T-cell (primary cell): Measurements from ENCODE around the gene MSMP. TPM values are rescaled to one million over a fixed set of nuclear protein-coding genes. Genes with fewer than 3 reads are reported as not detected.
A peak's percentile ranks its signal among the peaks of the same experiment; 100 is the strongest.

ENCODE experiments used
- ATAC-seq, 4 experiments: fragments of 200-7000 bp in 3 of 4; fragments of 150-1000 bp in 1 of 4; cut with Tn5 transposase; replicated peaks in 1 of 4; 1 replicate in 3 of 4; 2 replicates in 1 of 4; pipeline ENCODE4 v1.10.0; 2021; ENCODE audit warnings: moderate library complexity in 3 of 4, mild to moderate bottlenecking in 2 of 4, moderate number of reproducible peaks in 1 of 4
- CTCF ChIA-PET, 2 donors: fragments of 300-600 bp; sonication (Branson Sonifier 250); formaldehyde crosslinking; loops; one replicate each; lab custom pipeline; 2022; ENCODE audit warnings: antibody characterized with exemption in 2 of 2; lab: Charles Lee
- POLR2A ChIA-PET, 2 donors: fragments of 300-600 bp; sonication (Branson Sonifier 250); formaldehyde crosslinking; loops; one replicate each; lab custom pipeline; 2022; ENCODE audit warnings: antibody characterized with exemption in 2 of 2; lab: Charles Lee
- DNase-seq, 35 experiments: peaks; one replicate each; pipeline versions ENCODE4 v3.0.0 to v3.0.0-alpha.2; 2013 to 2023
- H3K27ac ChIP-seq: one replicate; pipeline ENCODE4 v1.5.1; 2013; ENCODE audit warnings: low read length
- H3K27me3 ChIP-seq, 2 experiments: replicated peaks in 1 of 2; 1 replicate in 1 of 2; 2 replicates in 1 of 2; pipeline versions ENCODE4 v1.6.1 to v1.7.0; 2013; ENCODE audit warnings: low read length in 1 of 2, mixed read lengths in 1 of 2; ENCODE audit not compliant: control insufficient read depth in 2 of 2, insufficient read depth in 2 of 2; ENCODE audit errors: extremely low read depth in 1 of 2
- H3K36me3 ChIP-seq, 2 donors: 1 replicate in 1 of 2; 2 replicates in 1 of 2; pipeline versions ENCODE4 v1.6.1 to v1.7.0; 2013; ENCODE audit warnings: low read length in 1 of 2; ENCODE audit not compliant: control insufficient read depth in 2 of 2, insufficient read depth in 1 of 2; ENCODE audit errors: extremely low read depth in 1 of 2
- H3K4me1 ChIP-seq, 2 experiments: 1 replicate in 1 of 2; 2 replicates in 1 of 2; pipeline versions ENCODE4 v1.6.1 to v1.7.0; 2013; ENCODE audit warnings: low read length in 2 of 2, mixed read lengths in 1 of 2; ENCODE audit not compliant: insufficient read depth in 2 of 2, control insufficient read depth in 1 of 2; ENCODE audit errors: extremely low read depth in 1 of 2
- H3K4me3 ChIP-seq, 2 donors: 1 replicate in 1 of 2; 2 replicates in 1 of 2; pipeline versions ENCODE4 v1.5.1 to v1.7.0; 2013; ENCODE audit warnings: mild to moderate bottlenecking in 2 of 2, low read length in 1 of 2, moderate library complexity in 1 of 2; ENCODE audit not compliant: control insufficient read depth in 1 of 2; ENCODE audit errors: extremely low read depth in 1 of 2
- H3K9me3 ChIP-seq: 2 replicates; pipeline ENCODE4 v1.7.0; 2013
- H3K27ac Mint-ChIP-seq, 2 donors: one replicate each; pipeline ENCODE4 v1.8.0; 2020 to 2021; ENCODE audit warnings: mild to moderate bottlenecking in 2 of 2, mixed read lengths in 2 of 2
- H3K27me3 Mint-ChIP-seq, 2 donors: one replicate each; pipeline ENCODE4 v1.8.0; 2021 to 2022; ENCODE audit warnings: mixed read lengths in 2 of 2
- H3K36me3 Mint-ChIP-seq: one replicate; pipeline ENCODE4 v1.8.0; 2021; ENCODE audit warnings: mixed read lengths
- H3K4me1 Mint-ChIP-seq, 3 donors: one replicate each; pipeline ENCODE4 v1.8.0; 2020 to 2022; ENCODE audit warnings: mixed read lengths in 3 of 3, mild to moderate bottlenecking in 1 of 3
- H3K4me3 Mint-ChIP-seq, 3 donors: one replicate each; pipeline ENCODE4 v1.8.0; 2020 to 2022; ENCODE audit warnings: mild to moderate bottlenecking in 3 of 3, mixed read lengths in 3 of 3, moderate library complexity in 3 of 3
- H3K9me3 Mint-ChIP-seq, 3 donors: one replicate each; pipeline ENCODE4 v1.8.0; 2020 to 2022; ENCODE audit warnings: mixed read lengths in 3 of 3
- WGBS: methylation state at CpG from one replicate; pipeline ENCODE4 v1.1.5; 2013; ENCODE audit warnings: missing lambda C conversion rate; ENCODE audit not compliant: insufficient coverage; 5-methylcytosine and 5-hydroxymethylcytosine counted together
- total RNA-seq, 35 experiments: library from RNA in 6 of 35; stranded (reverse) in 6 of 35; fragments of 120-200 nt in 1 of 35; gene quantifications; one replicate each; pipeline versions ENCODE4 v1.2.1 to v1.2.4 and lab custom pipeline; 2013 to 2026

Gene MSMP
- total RNA-seq, 5 donors from 2014 or later (not counting 1 experiment from before 2014, with no cell fraction given), result 1.6 to 5.1 (median 1.6) TPM; not detected in 2

- no peak for ATAC-seq
- Mint-ChIP-seq H3K27me3 (no peaks in the 10 kb centered on the region), H3K9me3 (no peaks in the 10 kb centered on the region), H3K36me3 (peaks cover 70% of the 10 kb centered on the region), H3K4me3 (no peak overlapping the region), H3K4me1 (peaks cover 0 to 13% (median 3%) of the 10 kb centered on the region in 3 donors), H3K27ac (no peak overlapping the region)
- no peaks in the 10 kb centered on the region for H3K27me3 ChIP-seq
- peaks cover 51 to 100% of the 10 kb centered on the region in 2 donors for H3K36me3 ChIP-seq
- no peak overlapping the region for H3K4me3 ChIP-seq
- WGBS, result 100% methylated on average over 1 of the region's 4 CpGs
- H3K4me1 ChIP-seq, result no peaks in the 10 kb centered on the region
- ChIA-PET POLR2A (no interaction called here), CTCF (interaction anchor here in 1 of 2 donors (0.5 kb wide), 1 partner anchor 70 kb away, joined by 4 read pairs; no protein-coding TSS in a partner anchor)
- DNase-seq, result no peak
- no peaks in the 10 kb centered on the region for H3K9me3 ChIP-seq
- no peak overlapping the region for H3K27ac ChIP-seq
Observed at GRCh38 chr9:35719546-35719945, 34.5 kb downstream of the MSMP start.

- ATAC-seq, result no peak
- H3K4me1 Mint-ChIP-seq, result peaks cover 0 to 13% (median 3%) of the 10 kb centered on the region in 3 donors
- H3K27me3 ChIP-seq, result no peaks in the 10 kb centered on the region
- no peaks in the 10 kb centered on the region for H3K27me3 Mint-ChIP-seq
- H3K36me3 Mint-ChIP-seq, result peaks cover 70% of the 10 kb centered on the region
- H3K36me3 ChIP-seq, result peaks cover 51 to 100% of the 10 kb centered on the region in 2 donors
- no peak overlapping the region for H3K4me3 Mint-ChIP-seq
- H3K9me3 Mint-ChIP-seq, result no peaks in the 10 kb centered on the region
- no peaks in the 10 kb centered on the region for H3K9me3 ChIP-seq
- no peak overlapping the region for H3K27ac Mint-ChIP-seq
- ChIA-PET CTCF (no interaction called here), POLR2A (no interaction called here)
- H3K27ac ChIP-seq, result no peak overlapping the region
- DNase-seq, result peak in 1 of 35 experiments; percentile 9
- no peaks in the 10 kb centered on the region for H3K4me1 ChIP-seq
- 92% methylated on average over 10 of the region's 15 CpGs for WGBS
- H3K4me3 ChIP-seq, result no peak overlapping the region
Observed at GRCh38 chr9:35718721-35719511, 35.2 kb downstream of the MSMP start.

- Histone ChIP-seq H3K27me3 (no peaks in the 10 kb centered on the region), H3K9me3 (no peaks in the 10 kb centered on the region), H3K36me3 (peaks cover 45 to 97% of the 10 kb centered on the region in 2 donors), H3K4me3 (no peak overlapping the region), H3K4me1 (no peaks in the 10 kb centered on the region), H3K27ac (no peak overlapping the region)
- WGBS, result 94% methylated on average over 12 of the region's 14 CpGs
- Mint-ChIP-seq H3K4me3 (no peak overlapping the region), H3K27me3 (no peaks in the 10 kb centered on the region), H3K27ac (no peak overlapping the region), H3K4me1 (peaks cover 0 to 10% (median 3%) of the 10 kb centered on the region in 3 donors), H3K9me3 (no peaks in the 10 kb centered on the region), H3K36me3 (peaks cover 69% of the 10 kb centered on the region)
- no peak for ATAC-seq
- POLR2A ChIA-PET, result interaction anchor here in 1 of 2 donors (0.5 kb wide), 1 partner anchor 546 kb away, joined by 6 read pairs; no protein-coding TSS in a partner anchor
- CTCF ChIA-PET, result no interaction called here
- DNase-seq, result no peak
Observed at GRCh38 chr9:35717132-35717870, 36.8 kb downstream of the MSMP start.

- WGBS, result 100% methylated on average over 3 of the region's 4 CpGs
- Mint-ChIP-seq H3K27ac (no peak overlapping the region), H3K4me1 (peaks cover 0 to 3% (median 0%) of the 10 kb centered on the region in 3 donors)
Observed at GRCh38 chr9:35716230-35716629, 37.8 kb downstream of the MSMP start.

GRCh38 chr9:35714579-35715252 is 39.4 kb downstream of the MSMP start:
- H3K27me3 Mint-ChIP-seq, result no peaks in the 10 kb centered on the region
- H3K4me3 ChIP-seq, result no peak overlapping the region
- H3K4me3 Mint-ChIP-seq, result no peak overlapping the region
- DNase-seq (no peak), ATAC-seq (no peak)
- CTCF ChIA-PET, result interaction anchor here in 1 of 2 donors (1.1 kb wide), 1 partner anchor 14 kb away, joined by 3 read pairs; no protein-coding TSS in a partner anchor
- H3K27ac Mint-ChIP-seq, result peak overlapping the region in 1 of 2 donors; percentile 63
- no peaks in the 10 kb centered on the region for H3K9me3 ChIP-seq
- 95% methylated on average over 9 of the region's 13 CpGs for WGBS
- H3K4me1 ChIP-seq, result no peaks in the 10 kb centered on the region
- H3K27ac ChIP-seq, result no peak overlapping the region
- H3K9me3 Mint-ChIP-seq, result no peaks in the 10 kb centered on the region
- peaks cover 72% of the 10 kb centered on the region for H3K36me3 Mint-ChIP-seq
- POLR2A ChIA-PET, result interaction anchor here in 1 of 2 donors (0.5 kb wide), 1 partner anchor 85 kb away, joined by 6 read pairs; no protein-coding TSS in a partner anchor
- peaks cover 41 to 94% of the 10 kb centered on the region in 2 donors for H3K36me3 ChIP-seq
- peaks cover 0 to 3% (median 0%) of the 10 kb centered on the region in 3 donors for H3K4me1 Mint-ChIP-seq
- no peaks in the 10 kb centered on the region for H3K27me3 ChIP-seq

More at GRCh38 chr9:35716230-35716629, 37.8 kb downstream of the MSMP start:
- no peak for DNase-seq
- Mint-ChIP-seq H3K9me3 (no peaks in the 10 kb centered on the region), H3K4me3 (no peak overlapping the region), H3K36me3 (peaks cover 64% of the 10 kb centered on the region), H3K27me3 (no peaks in the 10 kb centered on the region)
- Histone ChIP-seq H3K4me1 (no peaks in the 10 kb centered on the region), H3K36me3 (peaks cover 42 to 96% of the 10 kb centered on the region in 2 donors), H3K27ac (no peak overlapping the region), H3K9me3 (no peaks in the 10 kb centered on the region), H3K4me3 (no peak overlapping the region), H3K27me3 (no peaks in the 10 kb centered on the region)
- ChIA-PET POLR2A (no interaction called here), CTCF (no interaction called here)
- peak in 1 of 4 experiments; percentile 41 for ATAC-seq

GRCh38 chr9:35714123-35714522 is 40.0 kb downstream of the MSMP start:
- 100% methylated on average over 2 of the region's 6 CpGs for WGBS
- DNase-seq, result no peak
- Mint-ChIP-seq H3K4me3 (no peak overlapping the region), H3K27ac (no peak overlapping the region), H3K27me3 (no peaks in the 10 kb centered on the region), H3K9me3 (no peaks in the 10 kb centered on the region), H3K4me1 (no peaks in the 10 kb centered on the region), H3K36me3 (peaks cover 69% of the 10 kb centered on the region)
- Histone ChIP-seq H3K27ac (no peak overlapping the region), H3K9me3 (no peaks in the 10 kb centered on the region), H3K4me3 (no peak overlapping the region), H3K27me3 (no peaks in the 10 kb centered on the region), H3K36me3 (peaks cover 37 to 92% of the 10 kb centered on the region in 2 donors), H3K4me1 (no peaks in the 10 kb centered on the region)
- POLR2A ChIA-PET, result no interaction called here
- CTCF ChIA-PET, result interaction anchor here in 1 of 2 donors (0.7 kb wide), 1 partner anchor 358 kb away, joined by 3 read pairs; no protein-coding TSS in a partner anchor
- ATAC-seq, result no peak
